B cell (primary cell): Measurements from ENCODE around the gene OR1I1. TPM values are rescaled to one million over a fixed set of nuclear protein-coding genes. Genes with fewer than 3 reads are reported as not detected.

Source experiments
- ATAC-seq: fragments of 200-7000 bp; cut with Tn5 transposase; one replicate; pipeline ENCODE4 v1.10.0; 2021; ENCODE audit warnings: low read depth, mild to moderate bottlenecking, moderate number of reproducible peaks, moderate library complexity
- CTCF ChIA-PET: fragments of 350-600 bp; sonication (Branson Sonifier 250); formaldehyde crosslinking; loops from one replicate; lab custom pipeline; 2021; ENCODE audit warnings: antibody characterized with exemption, inconsistent platforms; lab: Charles Lee
- POLR2A ChIA-PET: fragments of 350-600 bp; sonication (Branson Sonifier 250); formaldehyde crosslinking; loops from one replicate; lab custom pipeline; 2021; ENCODE audit warnings: antibody characterized with exemption; lab: Charles Lee
- DNase-seq: peaks from one replicate; pipeline ENCODE4 v3.0.0; 2013
- H2AFZ ChIP-seq: 2 replicates; pipeline ENCODE4 v1.6.1; 2012; ENCODE audit warnings: mild to moderate bottlenecking, low read depth, low read length; ENCODE audit not compliant: insufficient read depth, poor library complexity, severe bottlenecking
- H3K27ac ChIP-seq, 2 donors: 1 replicate in 1 of 2; 2 replicates in 1 of 2; pipeline ENCODE4 v1.5.1; 2012 to 2013; ENCODE audit warnings: low read length in 2 of 2, mild to moderate bottlenecking in 2 of 2, moderate library complexity in 1 of 2
- H3K27me3 ChIP-seq, 4 experiments: fragments of 200-600 bp in 1 of 4; sonication (generic) in 1 of 4; replicated peaks in 1 of 4; 1 replicate in 2 of 4; 2 replicates in 2 of 4; pipeline versions ENCODE4 v1.6.1 to v1.7.0; 2013 to 2016; ENCODE audit warnings: low read length in 3 of 4, mild to moderate bottlenecking in 2 of 4, mixed read lengths in 1 of 4, moderate library complexity in 1 of 4; ENCODE audit not compliant: insufficient read depth in 4 of 4, control insufficient read depth in 3 of 4; ENCODE audit errors: control extremely low read depth in 1 of 4
- H3K36me3 ChIP-seq, 2 experiments: replicated peaks in 1 of 2; 1 replicate in 1 of 2; 2 replicates in 1 of 2; pipeline versions ENCODE4 v1.6.1 to v1.7.1; 2013; ENCODE audit warnings: low read length in 1 of 2; ENCODE audit not compliant: insufficient read depth in 2 of 2, control insufficient read depth in 1 of 2; ENCODE audit errors: control extremely low read depth in 1 of 2, extremely low read depth in 1 of 2
- H3K4me1 ChIP-seq, 2 donors: fragments of 200-600 bp in 1 of 2; sonication (generic) in 1 of 2; 1 replicate in 1 of 2; 2 replicates in 1 of 2; pipeline versions ENCODE4 v1.5.1 to v1.6.1; 2013 to 2017; ENCODE audit warnings: low read length in 2 of 2; ENCODE audit not compliant: control insufficient read depth in 2 of 2, insufficient read depth in 2 of 2
- H3K4me2 ChIP-seq: replicated peaks from 2 replicates; pipeline ENCODE3; 2012; ENCODE audit warnings: mild to moderate bottlenecking, low read depth, low read length; ENCODE audit not compliant: poor library complexity, severe bottlenecking
- H3K4me3 ChIP-seq, 5 experiments: fragments of 200-600 bp in 1 of 5; sonication (generic) in 1 of 5; 1 replicate in 3 of 5; 2 replicates in 2 of 5; pipeline versions ENCODE4 v1.5.1 to v1.7.0; 2011 to 2016; ENCODE audit warnings: low read length in 4 of 5, mild to moderate bottlenecking in 4 of 5, low read depth in 2 of 5, control low read depth in 1 of 5, moderate library complexity in 1 of 5; ENCODE audit not compliant: insufficient read depth in 1 of 5; ENCODE audit errors: control extremely low read depth in 1 of 5, extremely low read depth in 1 of 5
- H3K79me2 ChIP-seq: fragments of 200-600 bp; sonication (generic); one replicate; pipeline ENCODE4 v1.6.0; 2016; ENCODE audit warnings: low read length; ENCODE audit not compliant: control insufficient read depth, insufficient read depth
- H3K9ac ChIP-seq: fragments of 200-600 bp; sonication (generic); 2 replicates; pipeline ENCODE4 v1.6.1; 2017; ENCODE audit warnings: mild to moderate bottlenecking, low read length, moderate library complexity
- H3K9me3 ChIP-seq, 3 donors: one replicate each; pipeline versions ENCODE4 v1.6.1 to v1.7.1; 2013; ENCODE audit warnings: low read length in 2 of 3; ENCODE audit not compliant: control insufficient read depth in 2 of 3, insufficient read depth in 1 of 3; ENCODE audit errors: control extremely low read depth in 1 of 3
- H4K20me1 ChIP-seq: 2 replicates; pipeline ENCODE4 v1.6.0; 2012; ENCODE audit warnings: mild to moderate bottlenecking, low read length; ENCODE audit not compliant: insufficient read depth, control insufficient read depth, poor library complexity, severe bottlenecking
- H3K27ac Mint-ChIP-seq: one replicate; pipeline ENCODE4 v1.8.0; 2021; ENCODE audit warnings: mixed read lengths
- H3K27me3 Mint-ChIP-seq: one replicate; pipeline ENCODE4 v1.8.0; 2021; ENCODE audit warnings: mixed read lengths
- H3K4me1 Mint-ChIP-seq: one replicate; pipeline ENCODE4 v1.8.0; 2021; ENCODE audit warnings: mixed read lengths
- H3K4me3 Mint-ChIP-seq: one replicate; pipeline ENCODE4 v1.8.0; 2021; ENCODE audit warnings: mixed read lengths
- H3K9me3 Mint-ChIP-seq: one replicate; pipeline ENCODE4 v1.8.0; 2022; ENCODE audit warnings: mixed read lengths; ENCODE audit not compliant: insufficient read depth
- EZH2 ChIP-seq: IDR thresholded peaks from 2 replicates; pipeline ENCODE4 v1.6.1; 2012; ENCODE audit warnings: borderline replicate concordance, low read depth, mild to moderate bottlenecking, moderate library complexity, low read length; ENCODE audit not compliant: insufficient read depth, poor library complexity, severe bottlenecking
- WGBS: methylation state at CpG from one replicate; pipeline ENCODE4 v1.1.5; 2013; ENCODE audit warnings: missing lambda C conversion rate; ENCODE audit not compliant: insufficient coverage; 5-methylcytosine and 5-hydroxymethylcytosine counted together
- intact Hi-C: fragments of 100-400 bp; cut with micrococcal nuclease; formaldehyde crosslinking; loops from one replicate; pipeline ENCODE4 v1.10.0; 2022
- polyA plus RNA-seq: library from polyadenylated mRNA; depleted of rRNA; stranded (reverse); fragments of >200 nt; gene quantifications from 2 replicates; pipeline ENCODE4 v1.2.3, GENCODE V29; 2012
- total RNA-seq, 2 donors: library from RNA; stranded (reverse); fragments of 120-200 nt in 1 of 2; gene quantifications; 1 replicate in 1 of 2; 2 replicates in 1 of 2; pipeline versions ENCODE4 v1.2.3 to v1.2.4, GENCODE V29; 2013 to 2022
- TF ChIP-seq, protein P1 (sequence below): fragments of 200-600 bp; IDR thresholded peaks from one replicate; pipeline ENCODE4 v1.8.0; 2022; ENCODE audit warnings: antibody characterized with exemption, mild to moderate bottlenecking

The OR1I1 gene
- total and polyA plus RNA-seq, 2 donors (not counting 1 experiment from before 2014, with no cell fraction given): not detected

DNA sequence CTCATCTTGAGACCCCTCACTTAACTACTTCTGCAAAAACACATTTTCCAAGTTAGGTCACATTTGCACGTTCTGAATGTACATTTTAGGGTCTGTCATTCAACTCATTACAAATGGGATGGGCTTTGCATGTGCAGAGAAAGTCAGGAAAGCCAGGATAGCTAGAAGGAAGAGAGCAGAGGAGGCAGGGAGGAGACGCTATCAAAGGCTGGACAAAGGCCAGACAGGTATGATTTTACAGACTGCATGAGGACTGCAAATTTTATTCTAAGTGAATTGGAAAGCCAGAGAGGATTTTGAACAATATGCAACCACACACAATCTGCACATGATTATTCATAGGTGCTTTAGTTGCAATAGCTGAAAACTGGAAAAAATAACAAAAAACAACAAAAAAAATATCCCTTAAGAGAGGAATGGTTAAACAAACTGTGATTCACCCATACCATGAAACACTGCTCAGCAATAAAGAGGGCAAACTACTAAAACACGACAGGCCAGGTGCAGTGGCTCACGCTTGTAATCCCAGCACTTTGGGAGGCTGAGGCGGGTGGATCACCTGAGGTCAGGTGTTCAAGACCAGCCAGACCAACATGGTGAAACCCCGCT lies 46.3 kb downstream of the OR1I1 start:
- intact Hi-C loops: loop anchor here (5.0 to 10.0 kb wide), 3 partner anchors 204 to 1069 kb away; partner anchors contain the start of genes AP1M1, BRD4 and NDUFB7
- 82% methylated on average over 4 of the region's 6 CpGs for WGBS
- no peaks in the 10 kb centered on the region for H3K79me2 ChIP-seq
- H3K36me3 ChIP-seq: no peaks in the 10 kb centered on the region
- H3K9me3 ChIP-seq: no peaks in the 10 kb centered on the region
- H3K27ac ChIP-seq: no peak overlapping the region
- H3K4me3 Mint-ChIP-seq: no peak overlapping the region
- peaks cover 15% of the 10 kb centered on the region for H3K27me3 Mint-ChIP-seq
- TF ChIP-seq, protein P1, sequence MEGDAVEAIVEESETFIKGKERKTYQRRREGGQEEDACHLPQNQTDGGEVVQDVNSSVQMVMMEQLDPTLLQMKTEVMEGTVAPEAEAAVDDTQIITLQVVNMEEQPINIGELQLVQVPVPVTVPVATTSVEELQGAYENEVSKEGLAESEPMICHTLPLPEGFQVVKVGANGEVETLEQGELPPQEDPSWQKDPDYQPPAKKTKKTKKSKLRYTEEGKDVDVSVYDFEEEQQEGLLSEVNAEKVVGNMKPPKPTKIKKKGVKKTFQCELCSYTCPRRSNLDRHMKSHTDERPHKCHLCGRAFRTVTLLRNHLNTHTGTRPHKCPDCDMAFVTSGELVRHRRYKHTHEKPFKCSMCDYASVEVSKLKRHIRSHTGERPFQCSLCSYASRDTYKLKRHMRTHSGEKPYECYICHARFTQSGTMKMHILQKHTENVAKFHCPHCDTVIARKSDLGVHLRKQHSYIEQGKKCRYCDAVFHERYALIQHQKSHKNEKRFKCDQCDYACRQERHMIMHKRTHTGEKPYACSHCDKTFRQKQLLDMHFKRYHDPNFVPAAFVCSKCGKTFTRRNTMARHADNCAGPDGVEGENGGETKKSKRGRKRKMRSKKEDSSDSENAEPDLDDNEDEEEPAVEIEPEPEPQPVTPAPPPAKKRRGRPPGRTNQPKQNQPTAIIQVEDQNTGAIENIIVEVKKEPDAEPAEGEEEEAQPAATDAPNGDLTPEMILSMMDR: no peak
- no peak for TF ChIP-seq EZH2
- peaks cover 17% of the 10 kb centered on the region for H3K4me1 Mint-ChIP-seq
- no peak overlapping the region for H2AFZ ChIP-seq
- peaks cover 10 to 12% of the 10 kb centered on the region in 2 donors for H3K4me1 ChIP-seq
- no peak overlapping the region for H3K27ac Mint-ChIP-seq
- ATAC-seq: no peak
- POLR2A ChIA-PET: no interaction called here
- CTCF ChIA-PET: no interaction called here
- H3K4me3 ChIP-seq: no peak overlapping the region
- H3K9me3 Mint-ChIP-seq: no peaks in the 10 kb centered on the region
- H4K20me1 ChIP-seq: peaks cover 8% of the 10 kb centered on the region
- H3K27me3 ChIP-seq: no peaks in the 10 kb centered on the region
- no peak for DNase-seq
- H3K4me2 ChIP-seq: no peak overlapping the region
- H3K9ac ChIP-seq: no peak overlapping the region

DNA sequence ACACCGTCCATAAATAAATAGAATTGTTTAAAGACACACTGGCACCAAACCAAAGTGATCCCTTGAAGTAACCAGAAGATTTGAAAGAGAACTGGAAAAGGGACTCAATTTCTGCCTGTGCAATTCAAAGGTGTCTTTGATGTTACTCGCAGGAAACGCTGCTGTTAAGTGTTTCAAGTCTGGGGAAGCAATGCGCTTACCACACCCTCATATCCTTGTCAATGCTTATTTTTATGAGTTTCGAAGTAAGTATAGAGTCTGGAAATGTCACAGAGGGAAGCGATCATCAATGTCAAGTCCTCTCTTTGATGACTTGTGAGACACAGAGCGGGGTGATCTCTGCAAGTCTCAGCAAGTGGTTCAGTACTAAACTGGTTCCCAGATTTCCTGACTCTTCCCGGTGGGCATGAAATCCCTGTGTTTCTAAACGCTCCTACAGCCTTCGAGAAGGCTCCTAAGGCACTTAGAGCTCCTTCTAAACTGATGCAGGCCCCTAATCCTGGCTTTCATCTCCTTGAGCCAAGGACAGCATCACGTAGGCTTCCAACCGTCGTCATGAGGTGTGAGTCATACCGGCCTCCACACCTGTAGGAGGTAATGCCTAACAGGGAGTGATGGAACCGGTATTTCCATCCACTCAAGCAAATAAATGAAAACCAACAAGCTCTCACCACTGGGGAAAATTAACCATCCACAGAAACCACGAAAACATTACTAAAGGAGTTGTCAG lies 48.0 kb downstream of the OR1I1 start:
- Mint-ChIP-seq H3K4me3 (no peak overlapping the region), H3K4me1 (peaks cover 7% of the 10 kb centered on the region), H3K27me3 (peaks cover 19% of the 10 kb centered on the region), H3K27ac (no peak overlapping the region), H3K9me3 (no peaks in the 10 kb centered on the region)
- Histone ChIP-seq H3K4me2 (no peak overlapping the region), H3K36me3 (no peaks in the 10 kb centered on the region), H3K9ac (no peak overlapping the region), H2AFZ (no peak overlapping the region), H3K27ac (no peak overlapping the region), H3K9me3 (no peaks in the 10 kb centered on the region), H4K20me1 (no peaks in the 10 kb centered on the region), H3K4me3 (no peak overlapping the region), H3K27me3 (peaks cover 0 to 2% (median 0%) of the 10 kb centered on the region in 4 experiments), H3K79me2 (no peaks in the 10 kb centered on the region), H3K4me1 (peaks cover under 1 to 3% of the 10 kb centered on the region in 2 donors)
- DNase-seq (no peak), ATAC-seq (no peak)
- CTCF ChIA-PET: interaction anchor here (0.6 kb wide), 1 partner anchor 768 kb away, joined by 4 read pairs; no protein-coding TSS in a partner anchor
- TF ChIP-seq EZH2: no peak
- TF ChIP-seq, protein P1: no peak
- intact Hi-C loops: loop anchor here (5.0 to 10.0 kb wide), 3 partner anchors 202 to 1067 kb away; partner anchors contain the start of genes AP1M1, BRD4 and NDUFB7
- POLR2A ChIA-PET: no interaction called here
- WGBS: 89% methylated on average over 5 of the region's 16 CpGs
